ENCODE data around the gene KAT2B. TPM values are rescaled to one million over a fixed set of nuclear protein-coding genes. Genes with fewer than 3 reads are reported as not detected.

KAT2B gene
- total RNA-seq, 1 donor from 2014 or later, result 52.6 TPM

- intact Hi-C loops (cut with DNase I), result no loop called here
- Histone ChIP-seq H3K36me3 (no peaks in the 10 kb centered on the region), H3K27ac (no peak overlapping the region), H3K4me1 (peaks cover 21% of the 10 kb centered on the region), H3K9me3 (no peaks in the 10 kb centered on the region), H3K4me3 (no peak overlapping the region), H3K27me3 (no peaks in the 10 kb centered on the region)
- DNase-seq, result no peak
- no peak for ATAC-seq
- no peak for TF ChIP-seq CTCF (IDR thresholded peaks at IDR 0.05)
Measured at GRCh38 chr3:20051123-20051806, 11.0 kb downstream of the KAT2B start.

- H3K27me3 ChIP-seq, result no peaks in the 10 kb centered on the region
- no peak overlapping the region for H3K4me3 ChIP-seq
- no peaks in the 10 kb centered on the region for H3K36me3 ChIP-seq
- DNase-seq (no peak), ATAC-seq (no peak)
- no peaks in the 10 kb centered on the region for H3K9me3 ChIP-seq
- H3K4me1 ChIP-seq, result peaks cover 34% of the 10 kb centered on the region
- intact Hi-C loops (cut with DNase I), result no loop called here
- H3K27ac ChIP-seq, result no peak overlapping the region
- TF ChIP-seq CTCF (IDR thresholded peaks at IDR 0.05), result no peak
Measured at GRCh38 chr3:20052851-20053250, 12.6 kb downstream of the KAT2B start.

- Histone ChIP-seq H3K4me3 (no peak overlapping the region), H3K27ac (peak overlapping the region; percentile 7), H3K4me1 (peaks cover 43% of the 10 kb centered on the region), H3K36me3 (no peaks in the 10 kb centered on the region), H3K27me3 (no peaks in the 10 kb centered on the region), H3K9me3 (no peaks in the 10 kb centered on the region)
- no peak for DNase-seq
- peak; percentile 87 for ATAC-seq
- intact Hi-C loops (cut with DNase I), result no loop called here
- TF ChIP-seq CTCF (IDR thresholded peaks at IDR 0.05), result no peak
Measured at GRCh38 chr3:20054549-20054987, 14.3 kb downstream of the KAT2B start.

GRCh38 chr3:20055020-20055775 is 15.0 kb downstream of the KAT2B start:
- no peaks in the 10 kb centered on the region for H3K36me3 ChIP-seq
- no peak for TF ChIP-seq CTCF (IDR thresholded peaks at IDR 0.05)
- peak overlapping the region; percentile 79 for H3K27ac ChIP-seq
- DNase-seq (no peak), ATAC-seq (no peak)
- H3K4me3 ChIP-seq, result no peak overlapping the region
- H3K9me3 ChIP-seq, result no peaks in the 10 kb centered on the region
- intact Hi-C loops (cut with DNase I), result no loop called here
- peaks cover 44% of the 10 kb centered on the region for H3K4me1 ChIP-seq
- no peaks in the 10 kb centered on the region for H3K27me3 ChIP-seq

- no peaks in the 10 kb centered on the region for H3K27me3 ChIP-seq
- ATAC-seq (no peak), DNase-seq (no peak)
- no peak for TF ChIP-seq CTCF (IDR thresholded peaks at IDR 0.05)
- H3K36me3 ChIP-seq, result no peaks in the 10 kb centered on the region
- H3K4me1 ChIP-seq, result peaks cover 50% of the 10 kb centered on the region
- H3K9me3 ChIP-seq, result no peaks in the 10 kb centered on the region
- peak overlapping the region; percentile 79 for H3K27ac ChIP-seq
- intact Hi-C loops (cut with DNase I), result no loop called here
- no peak overlapping the region for H3K4me3 ChIP-seq
Measured at GRCh38 chr3:20055842-20056241, 15.6 kb downstream of the KAT2B start.
